Spleen (tissue), 11 donors: ENCODE data around the gene C4orf50. TPM values are rescaled to one million over a fixed set of nuclear protein-coding genes. Genes with fewer than 3 reads are reported as not detected.

Experiments used
- DNase-seq: peaks from one replicate; pipeline ENCODE4 v3.0.0-alpha.2; 2020
- H3K27ac ChIP-seq, 8 donors: fragments of 200-600 bp; sonication (generic) in 7 of 8; 1 replicate in 4 of 8; 2 replicates in 4 of 8; pipeline versions ENCODE4 v1.5.0 to v1.8.0; 2016 to 2021; ENCODE audit warnings: inconsistent platforms in 4 of 8, mild to moderate bottlenecking in 4 of 8, moderate library complexity in 1 of 8
- H3K27me3 ChIP-seq, 7 donors: fragments of 200-600 bp; sonication (generic) in 6 of 7; replicated peaks in 1 of 7; 1 replicate in 4 of 7; 2 replicates in 3 of 7; pipeline versions ENCODE4 v1.5.0 to v1.8.0; 2016 to 2021; ENCODE audit warnings: inconsistent platforms in 3 of 7, mild to moderate bottlenecking in 1 of 7
- H3K36me3 ChIP-seq, 6 donors: fragments of 200-600 bp; sonication (generic) in 5 of 6; 1 replicate in 4 of 6; 2 replicates in 2 of 6; pipeline versions ENCODE4 v1.5.0 to v1.8.0; 2016 to 2021; ENCODE audit warnings: inconsistent platforms in 2 of 6
- H3K4me1 ChIP-seq, 6 donors: fragments of 200-600 bp; sonication (generic) in 5 of 6; 1 replicate in 3 of 6; 2 replicates in 3 of 6; pipeline versions ENCODE4 v1.5.0 to v1.8.0; 2016 to 2021; ENCODE audit warnings: inconsistent platforms in 3 of 6
- H3K4me3 ChIP-seq, 8 donors: fragments of 200-600 bp; sonication (generic) in 7 of 8; 1 replicate in 4 of 8; 2 replicates in 4 of 8; pipeline versions ENCODE4 v1.5.0 to v1.8.0; 2016 to 2021; ENCODE audit warnings: inconsistent platforms in 4 of 8, mild to moderate bottlenecking in 4 of 8, moderate library complexity in 2 of 8
- H3K9me3 ChIP-seq, 8 donors: fragments of 200-600 bp; sonication (generic) in 7 of 8; 1 replicate in 4 of 8; 2 replicates in 4 of 8; pipeline versions ENCODE4 v1.5.0 to v1.8.0; 2016 to 2021; ENCODE audit warnings: inconsistent platforms in 4 of 8
- POLR2A ChIP-seq, 3 donors: fragments of 450-650 bp; IDR thresholded peaks; one replicate each; pipeline ENCODE4 v1.5.1; 2017; ENCODE audit warnings: antibody characterized with exemption in 3 of 3, mild to moderate bottlenecking in 1 of 3
- POLR2AphosphoS5 ChIP-seq, 3 donors: sonication (generic); formaldehyde crosslinking; IDR thresholded peaks; one replicate each; pipeline ENCODE4 v1.5.1; 2017; ENCODE audit warnings: antibody characterized with exemption in 3 of 3
- WGBS, 5 donors: extraction: QIAGEN DNeasy Blood & Tissue Kit in 3 of 5; methylation state at CpG; one replicate each; pipeline versions ENCODE4 v1.1.5 to v1.1.7; 2013 to 2018; 5-methylcytosine and 5-hydroxymethylcytosine counted together
- intact Hi-C: fragments of 100-400 bp; cut with DNase I; formaldehyde crosslinking; loops from one replicate; pipeline ENCODE4 v1.15.0; 2023; ENCODE audit warnings: low total_unique reads
- polyA plus RNA-seq, 3 donors: library from polyadenylated mRNA; stranded (reverse); fragments of 200-250 nt; gene quantifications; one replicate each; pipeline ENCODE4 v1.2.1, GENCODE V29; 2013
- total RNA-seq, 7 donors: library from RNA; depleted of rRNA in 3 of 7; stranded (reverse); fragments of >200 nt in 3 of 7; fragmentation: NEBNext Ultra II Directional in 4 of 7; extraction: Animal tissue kit (Norgen Biotek cat#: 25700) in 4 of 7; gene quantifications; one replicate each; pipeline versions ENCODE4 v1.1.0 to v1.2.1, GENCODE V29; 2016 to 2021
- TF ChIP-seq, protein P1 (sequence below), 11 experiments: fragments of 200-600 bp in 7 of 11; fragments of 450-650 bp in 4 of 11; sonication (generic) in 4 of 11; IDR thresholded peaks in 8 of 11; conservative IDR thresholded peaks in 3 of 11; 1 replicate in 7 of 11; 2 replicates in 4 of 11; pipeline versions ENCODE4 v1.4.0 to v1.8.0; 2016 to 2021; ENCODE audit warnings: antibody characterized with exemption in 11 of 11, inconsistent platforms in 4 of 11, mild to moderate bottlenecking in 1 of 11
- donor health status: healthy with polysubstance abuse.
- donor health status: DM: no; HTN: no; CAD: no; lungs with moderate emphysema.
- donor health status: DM: no; HTN: no; CAD: no.
- donor health status: Bipolar disorder and iron deficiency.
- donor health status: healthy.
- donor health status: DM: no; HTN: no; CAD: no.
- donor health status: DM: yes; HTN: yes; CAD: no.

The C4orf50 gene
- total and polyA plus RNA-seq, 10 donors: 0.02 to 2.5 (median 0.30) TPM

DNA sequence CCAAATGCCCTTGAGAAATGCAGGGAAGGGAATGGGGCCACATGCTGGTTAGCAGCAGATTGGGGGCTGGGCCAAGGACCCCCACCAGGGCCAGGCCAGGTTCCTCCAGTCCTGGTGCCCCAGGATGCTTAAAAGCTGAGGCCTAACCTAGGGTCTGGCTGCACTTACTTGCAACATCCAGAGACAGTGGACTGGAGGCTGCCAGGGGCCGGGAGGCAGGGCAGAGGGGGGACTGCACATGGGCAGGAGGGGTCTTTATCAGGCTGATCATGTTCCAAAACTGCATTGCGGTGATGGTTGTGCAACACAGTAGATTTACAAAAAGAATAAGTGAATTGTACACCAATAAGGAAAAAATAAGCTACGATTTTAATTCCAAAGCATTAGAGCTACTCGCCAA, 36.8 kb upstream of the C4orf50 start:
- peaks cover 0 to 10% (median 0%) of the 10 kb centered on the region in 7 donors for H3K27me3 ChIP-seq
- peaks cover 0 to 38% (median 0%) of the 10 kb centered on the region in 6 donors for H3K36me3 ChIP-seq
- no peak overlapping the region for H3K27ac ChIP-seq
- no peak for TF ChIP-seq POLR2AphosphoS5 (IDR thresholded peaks at IDR 0.05)
- TF ChIP-seq POLR2A (IDR thresholded peaks at IDR 0.05): no peak
- TF ChIP-seq, protein P1, sequence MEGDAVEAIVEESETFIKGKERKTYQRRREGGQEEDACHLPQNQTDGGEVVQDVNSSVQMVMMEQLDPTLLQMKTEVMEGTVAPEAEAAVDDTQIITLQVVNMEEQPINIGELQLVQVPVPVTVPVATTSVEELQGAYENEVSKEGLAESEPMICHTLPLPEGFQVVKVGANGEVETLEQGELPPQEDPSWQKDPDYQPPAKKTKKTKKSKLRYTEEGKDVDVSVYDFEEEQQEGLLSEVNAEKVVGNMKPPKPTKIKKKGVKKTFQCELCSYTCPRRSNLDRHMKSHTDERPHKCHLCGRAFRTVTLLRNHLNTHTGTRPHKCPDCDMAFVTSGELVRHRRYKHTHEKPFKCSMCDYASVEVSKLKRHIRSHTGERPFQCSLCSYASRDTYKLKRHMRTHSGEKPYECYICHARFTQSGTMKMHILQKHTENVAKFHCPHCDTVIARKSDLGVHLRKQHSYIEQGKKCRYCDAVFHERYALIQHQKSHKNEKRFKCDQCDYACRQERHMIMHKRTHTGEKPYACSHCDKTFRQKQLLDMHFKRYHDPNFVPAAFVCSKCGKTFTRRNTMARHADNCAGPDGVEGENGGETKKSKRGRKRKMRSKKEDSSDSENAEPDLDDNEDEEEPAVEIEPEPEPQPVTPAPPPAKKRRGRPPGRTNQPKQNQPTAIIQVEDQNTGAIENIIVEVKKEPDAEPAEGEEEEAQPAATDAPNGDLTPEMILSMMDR (IDR thresholded peaks at IDR 0.05 in 8 of 11, conservative IDR thresholded peaks at IDR 0.05 in 3 of 11): no peak
- WGBS, 5 donors: 88 to 97% (median 92%) methylated on average over 4 of the region's 4 CpGs
- peaks cover 13 to 40% (median 34%) of the 10 kb centered on the region in 8 donors for H3K9me3 ChIP-seq
- no peak for DNase-seq
- intact Hi-C loops: no loop called here
- no peak overlapping the region for H3K4me3 ChIP-seq
- no peaks in the 10 kb centered on the region for H3K4me1 ChIP-seq

DNA sequence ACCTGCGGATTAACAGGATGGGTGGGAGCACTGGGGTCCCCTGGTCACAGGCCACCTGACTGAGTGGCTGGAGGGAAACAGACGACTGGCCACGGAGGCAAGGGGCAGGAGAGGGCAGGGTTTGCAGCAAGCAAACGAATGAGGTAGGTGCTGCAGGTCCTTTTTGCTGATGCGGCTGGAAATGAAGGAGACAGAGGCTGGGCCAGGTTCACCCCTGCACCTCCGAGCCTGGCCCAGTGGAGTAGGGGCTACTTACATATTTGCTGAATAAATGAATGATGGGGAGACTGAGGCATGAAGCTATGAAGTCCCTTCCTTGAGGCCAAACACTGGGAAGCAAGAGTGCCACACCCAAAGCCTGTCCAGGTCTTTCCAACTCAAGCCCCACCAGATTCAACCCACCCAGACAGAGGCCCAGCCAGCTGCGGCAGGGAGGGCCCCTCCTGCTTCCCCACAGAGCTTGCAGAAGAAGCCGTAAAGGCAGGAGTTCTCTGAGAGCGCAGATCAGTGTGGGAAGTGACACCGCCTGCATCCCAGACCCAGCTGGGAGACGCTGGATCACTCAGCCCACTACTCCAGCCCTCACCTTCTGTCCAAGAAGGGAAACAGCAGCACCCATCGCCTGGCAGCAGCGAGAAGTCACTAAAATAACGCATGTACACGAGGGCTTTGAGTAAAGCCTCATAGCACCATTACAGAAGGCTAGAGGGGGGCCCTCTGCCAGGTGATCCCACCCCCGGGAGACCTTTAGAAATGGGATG, 36.1 kb upstream of the C4orf50 start:
- intact Hi-C loops: no loop called here
- TF ChIP-seq POLR2A (IDR thresholded peaks at IDR 0.05) (no peak), POLR2AphosphoS5 (IDR thresholded peaks at IDR 0.05) (no peak)
- TF ChIP-seq, protein P1 (IDR thresholded peaks at IDR 0.05 in 8 of 11, conservative IDR thresholded peaks at IDR 0.05 in 3 of 11): no peak
- no peak overlapping the region for H3K27ac ChIP-seq
- H3K9me3 ChIP-seq: peaks cover 13 to 34% (median 27%) of the 10 kb centered on the region in 8 donors
- 74 to 79% (median 76%) methylated on average over 16 of the region's 16 CpGs for WGBS, 5 donors
- DNase-seq: no peak
- peaks cover 0 to 10% (median 0%) of the 10 kb centered on the region in 7 donors for H3K27me3 ChIP-seq
- H3K4me3 ChIP-seq: no peak overlapping the region
- H3K4me1 ChIP-seq: no peaks in the 10 kb centered on the region
- H3K36me3 ChIP-seq: peaks cover 0 to 31% (median 0%) of the 10 kb centered on the region in 6 donors

DNA sequence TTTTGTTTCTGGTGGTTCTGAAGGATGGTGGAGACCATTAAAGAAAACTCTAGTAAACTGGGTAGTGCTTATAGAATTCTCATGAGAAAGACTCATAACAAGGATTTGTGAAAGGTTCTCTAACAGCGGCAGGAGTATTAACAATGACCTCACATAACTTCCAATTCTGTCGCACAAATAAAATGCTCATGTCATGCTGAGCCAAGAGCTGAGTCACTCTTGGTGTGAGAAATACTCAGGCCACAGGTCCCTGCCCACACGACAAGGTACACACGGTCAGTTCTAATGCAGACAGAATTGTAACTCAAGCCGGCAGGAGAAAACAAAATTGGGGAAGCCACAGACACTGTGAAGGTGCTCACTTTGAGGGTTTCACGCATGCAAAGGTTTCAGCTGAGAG, 34.4 kb upstream of the C4orf50 start:
- no peaks in the 10 kb centered on the region for H3K4me1 ChIP-seq
- TF ChIP-seq POLR2A (IDR thresholded peaks at IDR 0.05): no peak
- H3K36me3 ChIP-seq: peaks cover 0 to 14% (median 0%) of the 10 kb centered on the region in 6 donors
- peaks cover 0 to 17% (median 10%) of the 10 kb centered on the region in 8 donors for H3K9me3 ChIP-seq
- peaks cover 0 to 10% (median 0%) of the 10 kb centered on the region in 7 donors for H3K27me3 ChIP-seq
- WGBS, 5 donors: 80 to 91% (median 86%) methylated on average over 6 of the region's 6 CpGs
- intact Hi-C loops: no loop called here
- DNase-seq: no peak
- H3K27ac ChIP-seq: no peak overlapping the region
- H3K4me3 ChIP-seq: no peak overlapping the region

DNA sequence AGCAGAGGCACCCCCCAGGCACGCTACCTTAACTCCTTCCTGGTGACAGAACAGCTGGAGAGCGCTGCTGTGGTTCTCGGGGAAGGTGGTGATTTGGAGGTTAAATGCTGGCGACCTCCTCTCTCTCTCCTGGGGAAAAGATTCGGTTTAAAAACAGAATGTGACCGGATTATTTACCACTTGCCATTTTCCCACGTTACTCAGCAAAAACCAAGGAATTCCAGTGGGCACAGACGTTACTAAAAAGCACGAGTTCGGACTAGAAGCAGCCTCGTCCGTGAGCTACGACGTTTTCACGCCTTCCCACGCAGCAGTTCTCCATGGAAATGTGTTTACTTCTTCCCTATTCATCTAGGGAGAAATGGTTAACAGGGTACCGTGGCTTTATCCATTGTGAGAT, 32.3 kb upstream of the C4orf50 start:
- DNase-seq: no peak
- Histone ChIP-seq H3K9me3 (no peaks in the 10 kb centered on the region), H3K4me3 (no peak overlapping the region), H3K4me1 (no peaks in the 10 kb centered on the region), H3K36me3 (no peaks in the 10 kb centered on the region), H3K27ac (no peak overlapping the region), H3K27me3 (peaks cover 0 to 18% (median 0%) of the 10 kb centered on the region in 7 donors)
- 71 to 78% (median 72%) methylated on average over 17 of the region's 17 CpGs for WGBS, 5 donors
- TF ChIP-seq POLR2A (IDR thresholded peaks at IDR 0.05): no peak
- TF ChIP-seq, protein P1 (IDR thresholded peaks at IDR 0.05 in 8 of 11, conservative IDR thresholded peaks at IDR 0.05 in 3 of 11): no peak
- TF ChIP-seq POLR2AphosphoS5 (IDR thresholded peaks at IDR 0.05): no peak
- intact Hi-C loops: no loop called here
